ENCODE measurements around the gene TNK2. TPM values are rescaled to one million over a fixed set of nuclear protein-coding genes. Genes with fewer than 3 reads are reported as not detected.
A peak's percentile ranks its signal among the peaks of the same experiment; 100 is the strongest.

TNK2 gene
- total RNA-seq, 1 experiment from 2014 or later: 55.1 TPM

- H3K4me2 ChIP-seq (ENCODE audit: low read length): no peak overlapping the region
- intact Hi-C loops (cut with micrococcal nuclease): no loop called here
- DNase-seq (ENCODE audit: low read depth, low spot score): no peak
- no peaks in the 10 kb centered on the region for H3K27me3 ChIP-seq (ENCODE audit: insufficient read depth, low read length)
- H3K9me3 ChIP-seq (ENCODE audit: control insufficient read depth in 1 of 2, insufficient read depth in 1 of 2, low read depth in 1 of 2, low read length in 2 of 2): no peaks in the 10 kb centered on the region
- no peaks in the 10 kb centered on the region for H4K20me1 ChIP-seq (ENCODE audit: insufficient read depth)
- no peaks in the 10 kb centered on the region; a peak in 2 of 4 replicates for H3K36me3 ChIP-seq (ENCODE audit: control insufficient read depth in 1 of 2, insufficient read depth in 2 of 2, low read length in 2 of 2)
- H3K27ac ChIP-seq (ENCODE audit: low read depth, low read length): no peak overlapping the region
- H3K9me2 ChIP-seq (ENCODE audit: insufficient read depth): no peaks in the 10 kb centered on the region
- ChIA-PET CTCF (interaction anchor here (0.7 to 1.6 kb wide), 2 partner anchors 28 to 40 kb away, joined by 3 to 6 read pairs; no protein-coding TSS in a partner anchor), POLR2A (no interaction called here), RAD21 (ENCODE audit: low non-redundant PET in 1 of 2, low total read pairs in 2 of 2, uncharacterized antibody in 2 of 2, unreplicated experiment in 2 of 2) (no interaction called here)
- no peak overlapping the region for H3K9ac ChIP-seq (ENCODE audit: low read length)
- no TSS peak for BruUV-seq (replicated peaks)
- H3K79me2 ChIP-seq (ENCODE audit: insufficient read depth, low read length): no peaks in the 10 kb centered on the region
- H2AFZ ChIP-seq (ENCODE audit: low read depth, low read length, poor library complexity, severe bottlenecking): no peak overlapping the region
- peaks cover 3 to 9% of the 10 kb centered on the region in 2 experiments; a peak in 3 of 4 replicates for H3K4me1 ChIP-seq (ENCODE audit: control insufficient read depth in 1 of 2, insufficient read depth in 2 of 2, low read length in 2 of 2)
- no peak overlapping the region for H3K4me3 ChIP-seq (replicated peaks in 1 of 2; ENCODE audit: low read depth in 1 of 2, low read length in 2 of 2)
- TF ChIP-seq ZNF274 (IDR thresholded peaks at IDR 0.05; ENCODE audit: low read depth, low read length) (no peak), POLR2AphosphoS5 (IDR thresholded peaks at IDR 0.05; ENCODE audit: low read depth, low read length) (no peak), CTCF (IDR thresholded peaks at IDR 0.05 in 2 of 3, conservative IDR thresholded peaks at IDR 0.05 in 1 of 3; ENCODE audit: borderline replicate concordance in 1 of 3, insufficient read depth in 1 of 3, low read depth in 2 of 3, low read length in 2 of 3) (peak in 2 of 3 experiments; percentile 13 to 27; a peak in 2 of 6 replicates), YY1 (IDR thresholded peaks at IDR 0.05; ENCODE audit: extremely low read depth, insufficient replicate concordance, low read depth, low read length) (no peak), EGR1 (IDR thresholded peaks at IDR 0.05; ENCODE audit: low read depth) (no peak)
- no peak for ATAC-seq
Observed at GRCh38 chr3:195889870-195890295, 18.5 kb downstream of the TNK2 start.

Data from HCT116 (cell line).